HEK293 (cell line): ENCODE data around the gene KRTAP6-3.

ENCODE experiments used
- CTCF ChIA-PET: fragments of 350-600 bp; formaldehyde crosslinking; extraction: SDS; loops from one replicate; lab custom pipeline; 2021; ENCODE audit warnings: antibody characterized with exemption; lab: Yijun Ruan, JAX
- POLR2A ChIA-PET: fragments of 300-600 bp; formaldehyde crosslinking; extraction: SDS; loops from one replicate; lab custom pipeline; 2020; ENCODE audit warnings: antibody characterized with exemption, inconsistent platforms; lab: Yijun Ruan, JAX
- H3K27ac ChIP-seq: fragments of 200-500 bp; sonication (Bioruptor generic); 2 replicates; pipeline ENCODE4 v1.5.1; 2014; ENCODE audit warnings: low read depth, low read length, control low read depth, inconsistent platforms; ENCODE audit errors: extremely low read depth
- H3K36me3 ChIP-seq, 2 experiments: fragments of 200-500 bp in 1 of 2; sonication (Bioruptor generic) in 1 of 2; 1 replicate in 1 of 2; 2 replicates in 1 of 2; pipeline ENCODE4 v1.5.1; 2014 to 2017; ENCODE audit warnings: inconsistent platforms in 2 of 2, low read length in 2 of 2; ENCODE audit not compliant: control insufficient read depth in 2 of 2, insufficient read depth in 1 of 2
- H3K4me1 ChIP-seq: fragments of 200-500 bp; sonication (Bioruptor generic); 2 replicates; pipeline ENCODE4 v1.5.1; 2014; ENCODE audit warnings: mild to moderate bottlenecking, low read length, inconsistent platforms; ENCODE audit not compliant: control insufficient read depth, insufficient read depth
- H3K4me3 ChIP-seq: 2 replicates; pipeline ENCODE4 v1.5.1; 2011; ENCODE audit warnings: low read depth, mild to moderate bottlenecking, control low read depth, low read length, moderate library complexity
- H3K9me3 ChIP-seq: fragments of 200-500 bp; sonication (Bioruptor generic); 2 replicates; pipeline ENCODE4 v1.5.1; 2014; ENCODE audit warnings: low read depth, low read length, inconsistent platforms; ENCODE audit not compliant: control insufficient read depth, insufficient read depth
- ATF2 ChIP-seq: fragments of 450-650 bp; formaldehyde crosslinking; IDR thresholded peaks from 2 replicates; pipeline ENCODE4 v1.5.1; 2016; ENCODE audit warnings: missing biosample characterization, missing genetic modification characterization, low read depth
- ELK4 ChIP-seq: IDR thresholded peaks from 2 replicates; pipeline ENCODE4 v1.6.1; 2011; ENCODE audit warnings: mild to moderate bottlenecking, low read depth, low read length, borderline replicate concordance
- KLF17 ChIP-seq: fragments of 450-650 bp; formaldehyde crosslinking; IDR thresholded peaks from 2 replicates; pipeline ENCODE4 v1.5.1; 2016; ENCODE audit warnings: missing biosample characterization, missing genetic modification characterization
- PRDM4 ChIP-seq: fragments of 450-650 bp; formaldehyde crosslinking; IDR thresholded peaks from 2 replicates; pipeline ENCODE4 v1.5.1; 2017; ENCODE audit warnings: missing biosample characterization, missing genetic modification characterization
- SP3 ChIP-seq: fragments of 450-650 bp; formaldehyde crosslinking; IDR thresholded peaks from 2 replicates; pipeline ENCODE4 v1.5.1; 2016; ENCODE audit warnings: missing biosample characterization, missing genetic modification characterization
- ZBTB1 ChIP-seq: fragments of 450-650 bp; formaldehyde crosslinking; IDR thresholded peaks from 2 replicates; pipeline ENCODE4 v1.5.1; 2016; ENCODE audit warnings: missing biosample characterization, missing genetic modification characterization
- ZFHX2 ChIP-seq: fragments of 450-650 bp; formaldehyde crosslinking; conservative IDR thresholded peaks from 2 replicates; pipeline ENCODE4 v1.5.1; 2016; ENCODE audit warnings: missing biosample characterization, missing genetic modification characterization
- ZNF10 ChIP-seq: fragments of 450-650 bp; formaldehyde crosslinking; IDR thresholded peaks from 2 replicates; pipeline ENCODE4 v1.5.1; 2017; ENCODE audit warnings: missing biosample characterization, missing genetic modification characterization
- ZNF133 ChIP-seq: fragments of 450-650 bp; formaldehyde crosslinking; IDR thresholded peaks from 2 replicates; pipeline ENCODE4 v1.5.1; 2016; ENCODE audit warnings: missing biosample characterization, missing genetic modification characterization
- ZNF248 ChIP-seq: fragments of 450-650 bp; formaldehyde crosslinking; IDR thresholded peaks from 2 replicates; pipeline ENCODE4 v1.5.1; 2017; ENCODE audit warnings: missing biosample characterization, missing genetic modification characterization
- ZNF26 ChIP-seq: fragments of 450-650 bp; formaldehyde crosslinking; IDR thresholded peaks from 2 replicates; pipeline ENCODE4 v1.5.1; 2016; ENCODE audit warnings: missing biosample characterization, missing genetic modification characterization
- ZNF37A ChIP-seq: fragments of 450-650 bp; IDR thresholded peaks from 2 replicates; pipeline ENCODE4 v1.5.1; 2018; ENCODE audit warnings: missing biosample characterization, missing genetic modification characterization
- ZNF394 ChIP-seq: fragments of 450-650 bp; formaldehyde crosslinking; IDR thresholded peaks from 2 replicates; pipeline ENCODE4 v1.5.1; 2016; ENCODE audit warnings: missing biosample characterization, missing genetic modification characterization, mild to moderate bottlenecking, moderate library complexity, borderline replicate concordance
- ZNF473 ChIP-seq: fragments of 450-650 bp; formaldehyde crosslinking; IDR thresholded peaks from 2 replicates; pipeline ENCODE4 v1.5.1; 2017; ENCODE audit warnings: missing biosample characterization, missing genetic modification characterization
- ZNF544 ChIP-seq: fragments of 450-650 bp; formaldehyde crosslinking; IDR thresholded peaks from 2 replicates; pipeline ENCODE4 v1.5.0; 2017; ENCODE audit warnings: missing biosample characterization, missing genetic modification characterization
- ZNF555 ChIP-seq: fragments of 450-650 bp; formaldehyde crosslinking; conservative IDR thresholded peaks from 2 replicates; pipeline ENCODE4 v1.5.1; 2017; ENCODE audit warnings: missing biosample characterization, mild to moderate bottlenecking, missing genetic modification characterization, inconsistent platforms
- ZNF670 ChIP-seq: fragments of 450-650 bp; formaldehyde crosslinking; IDR thresholded peaks from 2 replicates; pipeline ENCODE4 v1.5.1; 2016; ENCODE audit warnings: missing biosample characterization, missing genetic modification characterization, low read depth
- ZNF747 ChIP-seq: fragments of 450-650 bp; formaldehyde crosslinking; IDR thresholded peaks from 2 replicates; pipeline ENCODE4 v1.5.1; 2016; ENCODE audit warnings: missing biosample characterization, missing genetic modification characterization
- ZSCAN18 ChIP-seq: fragments of 450-650 bp; formaldehyde crosslinking; IDR thresholded peaks from 2 replicates; pipeline ENCODE4 v1.5.1; 2016; ENCODE audit warnings: missing biosample characterization, missing genetic modification characterization

KRTAP6-3 gene

GRCh38 chr21:30629200-30629599 is 37.0 kb downstream of the KRTAP6-3 start (continued):
- TF ChIP-seq PRDM4 (no peak), SP3 (no peak), ZSCAN18 (tag by site-specific recombination) (no peak), ZFHX2 (tag by site-specific recombination) (no peak), KLF17 (tag by site-specific recombination) (no peak), ZBTB1 (tag by site-specific recombination) (no peak), ZNF544 (no peak), ATF2 (tag by site-specific recombination) (no peak), ZNF248 (tag by site-specific recombination) (no peak)

GRCh38 chr21:30634906-30635305 is 42.7 kb downstream of the KRTAP6-3 start, which contains the start of gene KRTAP20-2:
TSS of gene KRTAP20-2 (plus strand) at chr21:30635206. CDS start at chr21:30635264, 58 bp downstream.
- Histone ChIP-seq H3K9me3 (no peaks in the 10 kb centered on the region), H3K27ac (no peak within 1 kb of the TSS), H3K4me1 (no peaks in the 10 kb centered on the region), H3K4me3 (no peak within 1 kb of the TSS), H3K36me3 (no peaks in the 10 kb centered on the region)
- CTCF ChIA-PET = no interaction called here
- POLR2A ChIA-PET = no interaction called here
- TF ChIP-seq ZNF473 (tag by site-specific recombination) (no peak), ZNF26 (tag by site-specific recombination) (no peak), ATF2 (tag by site-specific recombination) (no peak), ZNF747 (tag by site-specific recombination) (no peak), ZNF133 (tag by site-specific recombination) (no peak), ZNF394 (tag by site-specific recombination) (no peak), ZNF10 (tag by site-specific recombination) (no peak), ELK4 (no peak), ZNF37A (no peak), ZNF555 (tag by site-specific recombination) (no peak), ZNF670 (tag by site-specific recombination) (no peak)
